Caki2 (cell line): Measurements from ENCODE around the gene SFRP5. TPM values are rescaled to one million over a fixed set of nuclear protein-coding genes. Genes with fewer than 3 reads are reported as not detected.

Experiments used
- DNase-seq: peaks from one replicate; pipeline ENCODE4 v3.0.0-alpha.2; 2015; ENCODE audit warnings: low read depth
- in situ Hi-C: cut with HindIII; loops from 2 replicates; pipeline ENCODE4 v1.10.0; 2016; ENCODE audit warnings: low sequenced_read_pairs, low pct_unique_long_range_greater_than_20kb, mixed read lengths
- total RNA-seq: library from RNA; depleted of rRNA; stranded (reverse); fragments of >200 nt; shearing (Covaris generic); gene quantifications from 2 replicates; pipeline ENCODE4 v1.2.3, GENCODE V29; 2014; ENCODE audit warnings: low replicate concordance; rRNA removed

Gene SFRP5
- total RNA-seq, 1 experiment from 2014 or later = not detected

DNA sequence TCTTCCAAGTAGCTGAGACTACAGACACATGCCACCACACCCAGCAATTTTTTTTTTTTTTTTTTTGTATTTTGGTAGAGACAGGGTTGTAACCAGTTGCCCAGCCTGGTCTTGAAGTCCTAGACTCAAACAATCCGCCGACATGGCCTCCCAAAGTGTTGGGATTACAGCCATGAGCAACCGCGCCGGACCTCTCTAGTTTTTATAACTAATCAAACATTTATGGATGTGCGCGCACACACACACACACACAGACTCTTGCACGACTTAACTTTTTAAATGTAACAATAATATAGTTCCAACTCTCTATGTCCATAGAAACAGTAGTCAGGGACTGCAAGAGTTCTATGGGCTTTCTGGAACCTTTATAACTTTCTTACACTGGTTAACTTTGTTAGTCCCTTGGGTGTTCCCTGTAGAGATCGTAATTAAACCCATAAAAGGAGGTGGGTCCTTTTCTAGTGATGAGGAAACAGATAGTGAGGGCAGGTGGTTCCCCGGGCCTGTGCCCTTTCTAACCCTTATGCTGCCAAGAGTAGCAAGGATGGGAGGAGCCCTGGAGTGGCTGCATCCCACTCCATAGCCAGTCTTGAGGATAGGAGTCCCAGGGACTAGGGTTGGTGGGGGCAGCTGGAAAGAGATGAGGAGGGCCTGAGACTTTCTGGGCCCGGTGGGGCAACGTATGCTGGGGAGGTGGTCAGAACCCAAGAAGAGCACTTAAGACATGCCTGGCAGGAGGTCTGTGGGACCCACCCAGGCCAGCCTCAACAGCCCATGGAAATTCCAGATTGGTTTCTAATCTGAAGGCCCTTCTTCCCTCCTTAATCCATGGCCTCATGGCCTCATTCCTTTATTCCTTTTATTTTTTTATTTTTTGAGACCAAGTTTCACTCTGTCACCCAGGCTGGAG lies 49.7 kb downstream of the SFRP5 start:
- no peak for DNase-seq
- in situ Hi-C loops = no loop called here

DNA sequence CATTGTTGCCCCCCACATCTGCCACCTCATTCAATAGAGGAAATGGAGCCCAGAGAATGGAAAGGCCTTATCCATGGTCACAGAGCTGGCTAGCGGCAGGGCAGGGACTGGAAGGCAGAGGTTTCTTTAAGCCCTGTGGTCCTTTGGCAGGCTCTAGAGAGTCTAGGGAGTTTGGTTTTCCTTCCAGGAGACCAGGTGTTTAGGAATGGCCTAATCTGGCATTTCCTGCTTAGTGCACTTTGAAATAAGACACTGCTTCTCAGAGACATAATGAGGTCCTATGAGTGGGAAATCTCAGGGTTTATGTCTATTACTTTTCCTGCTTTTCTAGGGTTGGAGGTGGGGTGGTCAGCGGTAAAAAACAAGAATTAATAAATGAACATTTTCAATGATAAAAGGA lies 52.2 kb downstream of the SFRP5 start:
- in situ Hi-C loops = no loop called here
- DNase-seq = no peak

DNA sequence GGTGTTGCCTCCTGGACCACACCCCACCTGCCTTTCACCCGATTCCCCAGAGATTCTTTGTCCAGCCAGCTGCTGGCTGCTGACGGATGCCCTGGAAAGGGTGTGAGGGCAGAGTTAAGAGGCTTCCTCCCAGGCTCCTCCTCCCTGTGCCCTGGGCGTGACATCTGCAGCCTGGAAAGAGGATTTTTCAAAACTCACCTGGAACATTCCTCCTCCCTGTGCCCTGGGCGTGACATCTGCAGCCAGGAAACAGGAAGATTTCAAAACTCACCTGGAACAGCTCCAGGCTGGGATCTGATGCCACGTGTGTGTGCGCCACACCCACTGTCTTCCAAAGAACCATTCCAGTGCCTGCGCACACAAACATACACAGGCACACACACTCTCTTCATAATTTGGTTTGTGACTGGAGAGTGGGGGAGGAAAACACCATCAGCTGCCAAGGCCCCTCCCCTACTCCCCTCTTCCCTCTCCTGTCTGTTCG lies 53.1 kb downstream of the SFRP5 start:
- peak; percentile 46 for DNase-seq
- in situ Hi-C loops = no loop called here

GRCh38 chr10:97718178-97718577 lies 53.6 kb downstream of the SFRP5 start:
- DNase-seq = no peak
- in situ Hi-C loops = no loop called here

- in situ Hi-C loops = no loop called here
- no peak for DNase-seq
These were observed 54.2 kb downstream of the SFRP5 start for GRCh38 chr10:97717627-97718026.

Other genes starting within 250 kb of the SFRP5 start
- 15.6 and 19.4 TPM in 2 replicates for gene ANKRD2, start 199.2 kb downstream of the SFRP5 start, total RNA-seq
- 70.8 and 91.3 TPM in 2 replicates for gene HOGA1, start 187.6 kb downstream of the SFRP5 start, total RNA-seq
- 0.41 TPM in 1 of 2 replicates, not detected in the other for gene C10orf62, start 182.3 kb downstream of the SFRP5 start, total RNA-seq
- gene MORN4, start 138.5 kb downstream of the SFRP5 start, total RNA-seq = 8.2 and 10.5 TPM in 2 replicates
- gene PI4K2A, start 131.3 kb downstream of the SFRP5 start, total RNA-seq = 12.7 and 13.6 TPM in 2 replicates
- gene AVPI1, start 84.8 kb downstream of the SFRP5 start, total RNA-seq = 44.0 and 46.1 TPM in 2 replicates
- 58.1 and 60.8 TPM in 2 replicates for gene MARVELD1, start 58.3 kb downstream of the SFRP5 start, total RNA-seq
- gene ZFYVE27, start 34.9 kb downstream of the SFRP5 start, total RNA-seq = 18.9 and 30.5 TPM in 2 replicates
- gene GOLGA7B, start 77.8 kb upstream of the SFRP5 start, total RNA-seq = 5.1 and 5.4 TPM in 2 replicates